Measurements from ENCODE around the gene SLC5A5. TPM values are rescaled to one million over a fixed set of nuclear protein-coding genes. Genes with fewer than 3 reads are reported as not detected.

Gene SLC5A5
- not detected in 2 replicates for total RNA-seq

DNA sequence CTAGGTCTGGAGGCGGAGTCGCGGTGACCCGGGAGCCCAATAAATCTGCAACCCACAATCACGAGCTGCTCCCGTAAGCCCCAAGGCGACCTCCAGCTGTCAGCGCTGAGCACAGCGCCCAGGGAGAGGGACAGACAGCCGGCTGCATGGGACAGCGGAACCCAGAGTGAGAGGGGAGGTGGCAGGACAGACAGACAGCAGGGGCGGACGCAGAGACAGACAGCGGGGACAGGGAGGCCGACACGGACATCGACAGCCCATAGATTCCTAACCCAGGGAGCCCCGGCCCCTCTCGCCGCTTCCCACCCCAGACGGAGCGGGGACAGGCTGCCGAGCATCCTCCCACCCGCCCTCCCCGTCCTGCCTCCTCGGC is at the start of gene SLC5A5:
Gene SLC5A5 (plus strand): TSS at position 68 of the 373 bp plus-strand sequence. CDS start 375 bp downstream, outside the sequence.

DNA sequence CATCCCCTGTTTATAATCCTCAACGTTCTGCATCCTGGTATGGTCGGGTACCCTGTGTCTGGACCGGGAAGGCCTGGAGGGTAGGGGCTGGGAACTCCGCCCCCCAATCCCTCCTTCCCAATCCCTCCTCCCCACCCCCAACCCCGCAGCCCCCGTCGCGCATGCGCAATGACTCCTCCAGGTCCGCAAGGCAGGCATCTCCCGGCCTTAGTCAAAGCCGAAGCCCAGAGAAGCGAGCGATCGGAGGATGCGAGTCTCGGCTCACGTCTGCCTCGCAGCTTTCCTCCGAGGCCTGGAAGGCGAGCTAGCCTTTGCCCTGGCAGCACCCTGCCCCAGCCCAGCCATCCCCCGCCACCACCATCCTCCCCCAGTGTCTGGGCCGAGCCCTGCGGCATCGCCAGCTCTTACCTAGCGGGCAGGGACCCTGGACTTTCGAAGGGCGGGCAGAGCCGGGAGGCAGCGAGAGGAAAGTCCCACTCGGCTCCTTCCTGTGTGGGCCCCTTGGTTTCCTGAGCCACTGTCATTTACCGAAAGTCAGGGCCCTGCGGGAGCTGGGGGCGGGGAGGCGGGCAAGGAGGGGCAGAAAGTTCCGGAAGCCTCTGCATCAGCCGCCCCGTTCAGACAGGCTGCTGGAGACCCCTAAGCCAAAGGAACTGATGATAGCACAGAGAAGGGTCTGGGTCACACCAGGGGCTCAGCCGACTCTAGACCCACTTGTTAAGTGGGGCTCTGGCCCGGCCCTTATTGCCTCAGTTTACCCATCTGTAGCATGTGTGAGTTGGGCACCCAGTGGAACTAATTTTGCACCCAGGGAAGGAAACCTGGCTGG is 24.0 kb upstream of the SLC5A5 start, which contains the start of gene JAK3:
Gene JAK3 (minus strand): TSS at position 445 of the 829 bp plus-strand sequence. CDS start 3,565 bp downstream, outside the sequence.

DNA sequence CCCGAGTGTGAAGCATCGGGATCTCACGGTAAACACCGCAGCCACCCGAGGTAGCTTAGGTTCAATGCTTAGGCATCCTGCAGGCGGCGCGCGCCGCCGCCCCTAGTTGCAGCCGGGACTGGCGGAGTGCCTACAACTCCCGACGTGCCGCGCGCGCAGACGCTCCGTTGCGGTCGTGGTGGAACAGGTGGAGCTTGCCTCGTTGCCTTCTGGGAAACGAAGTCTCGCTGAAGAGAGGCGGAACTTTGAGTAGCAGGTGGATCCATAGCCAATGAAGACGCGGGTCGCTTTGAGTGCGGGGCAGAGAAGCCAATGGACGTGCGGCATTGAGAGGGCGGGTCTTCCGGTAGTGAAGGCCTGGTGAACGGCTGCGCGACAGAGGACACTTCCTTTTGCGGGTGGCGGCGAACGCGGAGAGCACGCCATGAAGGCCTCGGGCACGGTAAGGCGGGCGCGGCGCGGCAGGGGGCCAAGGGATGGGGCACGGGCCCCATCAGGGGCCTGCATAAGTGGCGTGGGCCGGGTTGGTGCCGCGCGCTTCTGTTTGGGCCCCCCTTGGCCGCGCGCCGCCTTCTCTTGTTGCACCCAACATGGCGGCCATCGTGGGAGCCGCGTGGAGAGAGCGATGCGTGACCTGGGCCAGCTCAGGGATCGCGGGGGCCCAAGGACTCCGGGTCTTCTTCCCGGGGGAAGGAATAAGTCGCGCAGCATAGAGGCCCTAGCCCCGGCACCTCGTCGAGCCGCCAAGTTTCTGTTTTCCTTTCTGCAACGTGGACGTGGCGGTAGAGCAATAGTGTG is 12.0 kb upstream of the SLC5A5 start, which contains the start of gene RPL18A:
Gene RPL18A (plus strand): TSS at position 378 of the 798 bp plus-strand sequence. CDS start 47 bp downstream, at position 425.

DNA sequence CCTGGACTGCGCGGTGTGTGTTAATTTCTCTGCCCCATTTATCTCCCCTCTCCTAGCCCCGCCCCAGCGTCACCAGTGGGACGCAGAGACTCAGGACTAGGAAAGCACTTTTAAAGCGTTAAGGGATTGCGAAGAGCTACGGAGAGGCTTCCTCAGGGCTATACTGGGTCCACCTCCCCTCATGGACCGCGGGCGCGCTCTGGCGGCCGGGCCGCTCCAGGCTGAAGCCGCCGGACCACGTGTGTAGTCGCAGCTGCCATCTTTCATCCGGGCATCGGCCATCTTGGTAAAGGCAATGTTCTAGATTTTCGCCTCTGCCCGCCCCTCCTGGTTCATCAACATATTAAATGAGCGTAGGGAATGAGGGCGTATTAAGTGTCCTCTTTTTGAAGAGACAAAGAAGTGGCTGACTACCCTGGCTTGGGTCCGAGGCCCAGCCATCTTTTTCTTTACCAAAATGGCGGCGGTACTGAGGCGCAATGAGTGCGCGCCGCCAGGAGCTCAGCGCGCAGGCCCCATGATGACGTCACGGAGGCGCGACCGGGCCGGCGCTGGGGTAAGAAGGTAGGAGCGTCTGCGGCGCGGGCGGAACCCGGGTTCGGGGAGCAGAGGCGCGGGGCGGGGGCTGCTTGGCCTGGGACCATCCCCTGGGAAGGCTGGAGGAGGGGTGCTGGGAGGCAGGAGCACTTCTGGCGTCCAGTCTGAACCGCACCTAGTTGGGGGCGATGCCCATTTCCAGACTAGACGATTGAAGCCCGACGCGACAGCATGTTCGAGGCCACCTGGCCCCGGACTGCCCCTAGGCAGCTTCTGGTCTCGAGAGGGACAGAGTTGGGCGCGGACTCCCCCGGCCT is 61.0 kb downstream of the SLC5A5 start, which contains the start of gene CCDC124:
Gene CCDC124 (plus strand): TSS at position 531 of the 854 bp plus-strand sequence. CDS start 3,406 bp downstream, outside the sequence.

Small RNAs within 50 kb of the gene (small RNA-seq; reads per million reads assigned to genes)
- gene SNORA68 = not detected

Other genes with a start within 250 kb of the SLC5A5 start
- under 0.01 and 0.19 TPM in 2 replicates for gene UNC13A, start 183.6 kb upstream of the SLC5A5 start, total RNA-seq
- gene MAP1S, start 152.5 kb upstream of the SLC5A5 start, total RNA-seq = 54.5 and 65.0 TPM in 2 replicates
- gene FCHO1, start 120.5 kb upstream of the SLC5A5 start, total RNA-seq = 1.5 and 3.3 TPM in 2 replicates
- 0.10 TPM in 1 of 2 replicates, not detected in the other for gene B3GNT3, start 76.8 kb upstream of the SLC5A5 start, total RNA-seq
- not detected in 2 replicates for gene INSL3, start 50.4 kb upstream of the SLC5A5 start, total RNA-seq
- gene JAK3, start 24.0 kb upstream of the SLC5A5 start, total RNA-seq = 3.5 and 5.9 TPM in 2 replicates
- 1,150 and 1,614 TPM in 2 replicates for gene RPL18A, start 12.0 kb upstream of the SLC5A5 start, total RNA-seq
- gene CCDC124, start 61.1 kb downstream of the SLC5A5 start, total RNA-seq = 32.3 and 35.7 TPM in 2 replicates
- gene KCNN1, start 95.2 kb downstream of the SLC5A5 start, total RNA-seq = not detected in 2 replicates
- gene ARRDC2, start 136.2 kb downstream of the SLC5A5 start, total RNA-seq = 13.1 and 20.9 TPM in 2 replicates
- gene IL12RB1, start 215.0 kb downstream of the SLC5A5 start, total RNA-seq = 0.10 TPM in 1 of 2 replicates, not detected in the other
- gene MAST3, start 225.8 kb downstream of the SLC5A5 start, total RNA-seq = 2.0 and 2.8 TPM in 2 replicates